ENCODE results near the gene ARID5B. TPM values are rescaled to one million over a fixed set of nuclear protein-coding genes. Genes with fewer than 3 reads are reported as not detected.

ARID5B gene
- total RNA-seq, 1 experiment from 2014 or later, result 0.04 TPM

DNA sequence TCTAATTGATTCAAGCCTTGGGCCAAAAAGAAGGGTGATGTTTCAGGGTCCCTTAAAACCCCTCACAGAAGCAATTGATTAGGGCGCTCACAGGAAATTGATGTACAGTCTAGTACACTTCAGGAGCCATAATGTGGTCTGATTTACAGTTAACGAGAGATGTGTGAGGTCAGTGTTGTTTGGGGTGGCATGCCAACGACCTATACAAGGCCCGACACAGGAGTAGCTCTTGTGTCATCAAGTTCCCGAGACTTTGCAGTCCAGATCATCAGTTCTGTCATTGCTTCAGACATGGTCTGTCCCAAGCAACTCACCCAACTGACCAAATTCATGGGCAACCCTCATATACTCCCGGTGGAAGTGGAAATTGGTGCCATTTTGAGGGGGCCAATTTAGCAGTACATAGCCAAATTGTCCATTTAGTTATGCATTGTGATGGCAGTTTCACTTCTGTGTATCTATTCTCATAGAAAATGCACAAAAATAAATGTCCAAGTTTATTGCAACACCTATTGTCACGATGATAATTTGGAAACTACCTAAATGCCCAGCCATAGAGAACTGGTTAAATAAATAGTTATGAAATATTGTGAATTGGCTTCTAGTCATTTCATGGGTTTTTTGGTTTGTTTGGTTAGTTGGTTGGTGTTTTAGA is 18.0 kb upstream of the ARID5B start:
- TF ChIP-seq, protein P1, sequence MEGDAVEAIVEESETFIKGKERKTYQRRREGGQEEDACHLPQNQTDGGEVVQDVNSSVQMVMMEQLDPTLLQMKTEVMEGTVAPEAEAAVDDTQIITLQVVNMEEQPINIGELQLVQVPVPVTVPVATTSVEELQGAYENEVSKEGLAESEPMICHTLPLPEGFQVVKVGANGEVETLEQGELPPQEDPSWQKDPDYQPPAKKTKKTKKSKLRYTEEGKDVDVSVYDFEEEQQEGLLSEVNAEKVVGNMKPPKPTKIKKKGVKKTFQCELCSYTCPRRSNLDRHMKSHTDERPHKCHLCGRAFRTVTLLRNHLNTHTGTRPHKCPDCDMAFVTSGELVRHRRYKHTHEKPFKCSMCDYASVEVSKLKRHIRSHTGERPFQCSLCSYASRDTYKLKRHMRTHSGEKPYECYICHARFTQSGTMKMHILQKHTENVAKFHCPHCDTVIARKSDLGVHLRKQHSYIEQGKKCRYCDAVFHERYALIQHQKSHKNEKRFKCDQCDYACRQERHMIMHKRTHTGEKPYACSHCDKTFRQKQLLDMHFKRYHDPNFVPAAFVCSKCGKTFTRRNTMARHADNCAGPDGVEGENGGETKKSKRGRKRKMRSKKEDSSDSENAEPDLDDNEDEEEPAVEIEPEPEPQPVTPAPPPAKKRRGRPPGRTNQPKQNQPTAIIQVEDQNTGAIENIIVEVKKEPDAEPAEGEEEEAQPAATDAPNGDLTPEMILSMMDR (conservative IDR thresholded peaks at IDR 0.05), result no peak
- H4K91ac ChIP-seq (ENCODE audit: insufficient read length, low read depth, low read length), result no peak overlapping the region
- no peak overlapping the region for H3K56ac ChIP-seq (ENCODE audit: insufficient read length, low read depth, low read length)
- Mint-ChIP-seq H3K27me3 (ENCODE audit: low read depth) (no peaks in the 10 kb centered on the region), H3K4me3 (no peak overlapping the region), H3K36me3 (ENCODE audit: insufficient read depth in 1 of 3, low read depth in 3 of 3) (no peaks in the 10 kb centered on the region), H3K9me3 (no peaks in the 10 kb centered on the region), H3K4me1 (no peaks in the 10 kb centered on the region), H3K27ac (no peak overlapping the region)
- H2BK12ac ChIP-seq (ENCODE audit: insufficient read length, low read depth, low read length), result no peak overlapping the region
- H3K27me3 ChIP-seq (ENCODE audit: insufficient read depth, low read length), result no peaks in the 10 kb centered on the region
- H3K18ac ChIP-seq (ENCODE audit: insufficient read length, low read depth, low read length), result no peak overlapping the region
- H3K9ac ChIP-seq (ENCODE audit: extremely low read depth, insufficient read length, low read length), result no peak overlapping the region
- no peak overlapping the region for H3K4me2 ChIP-seq (ENCODE audit: insufficient read depth, insufficient read length, low read length)
- H2AFZ ChIP-seq (ENCODE audit: low read length), result no peak overlapping the region
- H2AK5ac ChIP-seq (ENCODE audit: insufficient read length, low read length), result no peak overlapping the region
- no peak overlapping the region for H2BK15ac ChIP-seq (ENCODE audit: low read depth, low read length)
- no peak overlapping the region for H3K4ac ChIP-seq (ENCODE audit: low read depth, low read length)
- no peak overlapping the region for H4K5ac ChIP-seq (ENCODE audit: insufficient read length, low read depth, low read length)
- H3K79me1 ChIP-seq (ENCODE audit: insufficient read depth, low read depth, low read length, poor library complexity, severe bottlenecking), result no peaks in the 10 kb centered on the region
- H4K8ac ChIP-seq (replicated peaks; ENCODE audit: insufficient read length, low read depth, low read length), result no peak overlapping the region
- no peak overlapping the region for H3K23ac ChIP-seq (ENCODE audit: insufficient read length, low read depth, low read length)
- no peak overlapping the region for H3K14ac ChIP-seq (ENCODE audit: insufficient read depth, low read length)
- H2BK20ac ChIP-seq (ENCODE audit: low read depth, low read length, poor library complexity, severe bottlenecking), result no peak overlapping the region
- H2BK5ac ChIP-seq (ENCODE audit: insufficient read length, low read length), result no peak overlapping the region
- H3K23me2 ChIP-seq (ENCODE audit: insufficient read length, low read depth, low read length, poor library complexity, severe bottlenecking), result no peaks in the 10 kb centered on the region
- no CpG with 5 or more reads among the region's 7 CpGs for WGBS (ENCODE audit: extremely low coverage, insufficient read length, low lambda C conversion rate)
- DNase-seq, result no peak
- H3K27ac ChIP-seq (ENCODE audit: insufficient read length, low read depth, low read length), result no peak overlapping the region
- no peaks in the 10 kb centered on the region for H3K9me3 ChIP-seq (ENCODE audit: control insufficient read depth, low read depth, low read length)
- H3T11ph ChIP-seq (ENCODE audit: low read length), result no peak overlapping the region
- no peaks in the 10 kb centered on the region for H3K79me2 ChIP-seq (ENCODE audit: insufficient read depth, low read length)
- no peaks in the 10 kb centered on the region for H4K20me1 ChIP-seq (ENCODE audit: control insufficient read depth, insufficient read depth, insufficient read length)
- H2BK120ac ChIP-seq (ENCODE audit: low read depth, low read length, poor library complexity, severe bottlenecking), result no peak overlapping the region
- no peaks in the 10 kb centered on the region for H3K4me1 ChIP-seq (ENCODE audit: insufficient read depth, low read length)
